Astrocyte (in vitro differentiated cells and primary cell): Measurements from ENCODE around the gene CHDH.

Experiments used
- EZH2 ChIP-seq: IDR thresholded peaks from 2 replicates; pipeline ENCODE4 v1.6.1; 2012; ENCODE audit warnings: mild to moderate bottlenecking, low read length, inconsistent platforms; ENCODE audit not compliant: insufficient read depth
- TF ChIP-seq, protein P1 (sequence below): IDR thresholded peaks from 2 replicates; pipeline ENCODE4 v1.5.1; 2011; ENCODE audit warnings: low read depth, mild to moderate bottlenecking, inconsistent platforms, low read length, moderate library complexity; ENCODE audit not compliant: insufficient read depth

DNA sequence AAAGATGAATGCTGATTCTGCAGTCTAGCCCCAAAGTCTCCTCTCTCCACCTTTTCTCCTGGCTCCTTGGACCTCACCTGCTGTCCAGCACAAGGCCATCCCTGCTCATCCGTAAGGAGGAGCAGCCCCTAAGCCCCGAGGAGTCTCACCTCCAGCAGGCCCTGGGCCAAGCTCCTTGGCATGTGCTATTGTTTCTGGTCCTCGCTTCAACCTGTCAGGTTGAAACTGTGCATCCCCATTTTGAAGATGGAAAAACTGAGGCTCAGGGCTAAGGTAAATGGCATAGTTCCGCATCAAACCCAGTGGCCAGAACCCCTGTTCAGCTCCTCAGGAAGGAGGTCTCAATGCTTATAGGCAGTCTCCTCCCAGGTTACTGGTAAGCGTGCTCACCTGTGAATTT is 26.1 kb downstream of the CHDH start:
- TF ChIP-seq, protein P1, sequence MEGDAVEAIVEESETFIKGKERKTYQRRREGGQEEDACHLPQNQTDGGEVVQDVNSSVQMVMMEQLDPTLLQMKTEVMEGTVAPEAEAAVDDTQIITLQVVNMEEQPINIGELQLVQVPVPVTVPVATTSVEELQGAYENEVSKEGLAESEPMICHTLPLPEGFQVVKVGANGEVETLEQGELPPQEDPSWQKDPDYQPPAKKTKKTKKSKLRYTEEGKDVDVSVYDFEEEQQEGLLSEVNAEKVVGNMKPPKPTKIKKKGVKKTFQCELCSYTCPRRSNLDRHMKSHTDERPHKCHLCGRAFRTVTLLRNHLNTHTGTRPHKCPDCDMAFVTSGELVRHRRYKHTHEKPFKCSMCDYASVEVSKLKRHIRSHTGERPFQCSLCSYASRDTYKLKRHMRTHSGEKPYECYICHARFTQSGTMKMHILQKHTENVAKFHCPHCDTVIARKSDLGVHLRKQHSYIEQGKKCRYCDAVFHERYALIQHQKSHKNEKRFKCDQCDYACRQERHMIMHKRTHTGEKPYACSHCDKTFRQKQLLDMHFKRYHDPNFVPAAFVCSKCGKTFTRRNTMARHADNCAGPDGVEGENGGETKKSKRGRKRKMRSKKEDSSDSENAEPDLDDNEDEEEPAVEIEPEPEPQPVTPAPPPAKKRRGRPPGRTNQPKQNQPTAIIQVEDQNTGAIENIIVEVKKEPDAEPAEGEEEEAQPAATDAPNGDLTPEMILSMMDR = no peak
- TF ChIP-seq EZH2 = no peak
